HepG2 (cell line): Measurements from ENCODE around the gene ATP6V0E1. TPM values are rescaled to one million over a fixed set of nuclear protein-coding genes. Genes with fewer than 3 reads are reported as not detected.

Experiments
- ATAC-seq: fragments of 200-7000 bp; cut with Tn5 transposase; 3 replicates; pipeline ENCODE4 v1.9.1; 2020; ENCODE audit warnings: mild to moderate bottlenecking, moderate library complexity
- BruUV-seq: library from RNA; stranded (reverse); fragments of 400-500 nt; replicated peaks from 2 replicates; lab custom pipeline; 2021; lab: Mats Ljungman, UMichigan
- CTCF ChIA-PET: fragments of 300-600 bp; formaldehyde crosslinking; extraction: SDS; loops from one replicate; lab custom pipeline; 2021; ENCODE audit warnings: low total read pairs, inconsistent platforms, low intra/inter-chr PET ratio; lab: Yijun Ruan, JAX
- POLR2A ChIA-PET: fragments of 350-600 bp; sonication (Branson Sonifier 250); formaldehyde crosslinking; loops from one replicate; lab custom pipeline; 2020; ENCODE audit warnings: antibody characterized with exemption, inconsistent platforms; lab: Yijun Ruan, JAX
- DNase-seq: peaks from one replicate; pipeline ENCODE4 v3.0.0-alpha.2; 2015; ENCODE audit warnings: low spot score
- FAIRE-seq: peaks from 3 replicates; lab custom pipeline; 2011; peaks lifted over from hg19 to GRCh38; lab: Jason Lieb, UNC
- H2AFZ ChIP-seq: one replicate; pipeline ENCODE4 v1.6.1; 2011; ENCODE audit warnings: low read length, inconsistent platforms
- H3K27ac ChIP-seq: fragments of 300-600 bp; 3 replicates; pipeline ENCODE4 v1.8.0; 2011; ENCODE audit warnings: mixed run types, mild to moderate bottlenecking, mixed read lengths, low read length, inconsistent platforms; ENCODE audit not compliant: insufficient read depth; ENCODE audit errors: extremely low read length
- H3K27me3 ChIP-seq, 2 experiments: fragments of 200-600 bp in 1 of 2; 2 replicates in 1 of 2; 3 replicates in 1 of 2; pipeline versions ENCODE4 v1.6.0 to v1.8.0; 2011; ENCODE audit warnings: low read length in 2 of 2, mild to moderate bottlenecking in 2 of 2, moderate library complexity in 2 of 2, inconsistent platforms in 1 of 2; ENCODE audit not compliant: insufficient read depth in 2 of 2, control insufficient read depth in 1 of 2
- H3K36me3 ChIP-seq, 2 experiments: fragments of 200-600 bp in 1 of 2; replicated peaks in 1 of 2; 2 replicates in 1 of 2; 3 replicates in 1 of 2; pipeline versions ENCODE4 v1.5.1 to v1.8.0; 2011; ENCODE audit warnings: low read length in 2 of 2, inconsistent platforms in 1 of 2; ENCODE audit not compliant: insufficient read depth in 2 of 2, control insufficient read depth in 1 of 2
- H3K4me1 ChIP-seq: 2 replicates; pipeline ENCODE4 v1.5.1; 2012; ENCODE audit warnings: low read length, inconsistent platforms; ENCODE audit not compliant: insufficient read depth
- H3K4me2 ChIP-seq: 2 replicates; pipeline ENCODE4 v1.6.0; 2011; ENCODE audit warnings: low read depth, low read length, inconsistent platforms
- H3K4me3 ChIP-seq, 3 experiments: fragments of 200-600 bp in 1 of 3; sonication (generic), shearing (Covaris generic) in 1 of 3; replicated peaks in 1 of 3; 2 replicates each; pipeline ENCODE4 v1.5.1; 2011 to 2016; ENCODE audit warnings: low read length in 3 of 3, inconsistent platforms in 2 of 3, low read depth in 2 of 3, mild to moderate bottlenecking in 2 of 3, control low read depth in 1 of 3, mixed read lengths in 1 of 3; ENCODE audit not compliant: insufficient read depth in 1 of 3
- H3K79me2 ChIP-seq: one replicate; pipeline ENCODE4 v1.6.1; 2011; ENCODE audit warnings: low read length, inconsistent platforms; ENCODE audit not compliant: insufficient read depth
- H3K9ac ChIP-seq: 2 replicates; pipeline ENCODE4 v1.6.0; 2011; ENCODE audit warnings: mild to moderate bottlenecking, low read depth, low read length, inconsistent platforms; ENCODE audit not compliant: insufficient read depth
- H3K9me3 ChIP-seq: 2 replicates; pipeline ENCODE4 v1.5.1; 2012; ENCODE audit warnings: mild to moderate bottlenecking, low read length
- H4K20me1 ChIP-seq: 2 replicates; pipeline ENCODE4 v1.6.0; 2011; ENCODE audit warnings: inconsistent platforms, mild to moderate bottlenecking, low read length, moderate library complexity; ENCODE audit not compliant: insufficient read depth
- KDM1A ChIP-seq: IDR thresholded peaks from 2 replicates; pipeline ENCODE4 v1.6.1; 2016; ENCODE audit warnings: missing compliant biosample characterization
- KDM5B ChIP-seq: sonication (generic); formaldehyde crosslinking; IDR thresholded peaks from 2 replicates; pipeline ENCODE4 v1.4.0; 2020; ENCODE audit warnings: missing genetic modification reagents, mild to moderate bottlenecking, borderline replicate concordance
- MXD4 ChIP-seq: IDR thresholded peaks from 2 replicates; pipeline ENCODE4 v1.6.1; 2016; ENCODE audit warnings: mild to moderate bottlenecking, missing biosample characterization, missing genetic modification reagents
- ZFP62 ChIP-seq: sonication (generic); formaldehyde crosslinking; IDR thresholded peaks from 2 replicates; pipeline ENCODE4 v1.4.0; 2020; ENCODE audit warnings: missing genetic modification reagents
- WGBS: methylation state at CpG from one replicate; pipeline ENCODE4 v1.1.6; 2017; ENCODE audit warnings: low lambda C conversion rate; 5-methylcytosine and 5-hydroxymethylcytosine counted together
- in situ Hi-C: cut with HindIII; loops from 2 replicates; pipeline ENCODE4 v1.10.0; 2017; ENCODE audit warnings: low pct_unique_long_range_greater_than_20kb; ENCODE audit not compliant: extremely low pct_ligation_motif_present
- intact Hi-C: fragments of 100-400 bp; cut with micrococcal nuclease; formaldehyde crosslinking; loops from one replicate; pipeline ENCODE4 v1.10.0; 2022; ENCODE audit not compliant: unreplicated experiment
- polyA plus RNA-seq, 8 experiments: library from polyadenylated mRNA; depleted of rRNA in 3 of 8; stranded (reverse) in 7 of 8; unstranded in 1 of 8; fragments of >200 nt; fragmentation: Illumina TruSeq in 4 of 8; extraction: Trizol in 4 of 8; gene quantifications; 2 replicates each; pipeline versions ENCODE4 v1.2.1 to v1.2.3, GENCODE V29; 2011 to 2016; ENCODE audit warnings: low read depth in 4 of 8, missing spikeins in 1 of 8, mixed read lengths in 1 of 8; ENCODE audit not compliant: insufficient read depth in 1 of 8
- total RNA-seq, 5 experiments: library from RNA; depleted of rRNA; stranded (reverse); fragments of >200 nt; fragmentation: Illumina TruSeq; extraction: Trizol; gene quantifications; 2 replicates each; pipeline ENCODE4 v1.2.3, GENCODE V29; 2016; ENCODE audit warnings: low read depth in 1 of 5
- TF ChIP-seq, protein P1 (sequence below): sonication (generic); formaldehyde crosslinking; IDR thresholded peaks from 2 replicates; pipeline ENCODE4 v1.4.0; 2020; ENCODE audit warnings: missing genetic modification reagents, borderline replicate concordance
- TF ChIP-seq, protein P2 (sequence below), 2 experiments: sonication (generic) in 1 of 2; formaldehyde crosslinking in 1 of 2; IDR thresholded peaks; 2 replicates each; pipeline versions ENCODE4 v1.5.1 to v1.6.1; 2011 to 2020; ENCODE audit warnings: borderline replicate concordance in 1 of 2, low read depth in 1 of 2, low read length in 1 of 2, mild to moderate bottlenecking in 1 of 2, missing genetic modification reagents in 1 of 2, moderate library complexity in 1 of 2
- TF ChIP-seq, protein P3 (sequence below): sonication (generic); formaldehyde crosslinking; IDR thresholded peaks from 2 replicates; pipeline ENCODE4 v1.5.0; 2020; ENCODE audit warnings: mild to moderate bottlenecking, missing genetic modification reagents, borderline replicate concordance

ATP6V0E1 gene
- total and polyA plus RNA-seq, 2 of the 13 experiments (the other 11 are each of a cell fraction or from before 2014, with no cell fraction given): 143 to 215 TPM

DNA sequence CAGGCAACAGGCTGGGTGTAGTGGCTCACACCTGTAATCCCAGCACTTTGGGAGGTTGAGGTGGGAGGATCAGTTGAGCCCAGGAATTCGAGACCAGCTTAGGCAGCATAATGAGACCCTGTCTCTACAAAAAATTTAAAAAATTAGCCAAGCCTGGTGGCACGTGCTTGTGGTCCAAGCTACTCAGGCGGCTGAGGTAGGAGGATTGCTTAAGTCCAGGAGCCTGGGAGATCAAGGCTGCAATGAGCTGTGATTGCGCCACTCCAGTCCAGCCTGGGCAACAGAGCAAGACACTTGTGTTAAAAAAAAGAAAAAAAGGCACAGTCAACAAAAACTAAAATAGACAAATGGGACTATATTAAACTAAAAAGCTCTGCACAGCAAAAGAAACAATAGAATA, 29.3 kb downstream of the ATP6V0E1 start (continued):
- TF ChIP-seq, protein P1, sequence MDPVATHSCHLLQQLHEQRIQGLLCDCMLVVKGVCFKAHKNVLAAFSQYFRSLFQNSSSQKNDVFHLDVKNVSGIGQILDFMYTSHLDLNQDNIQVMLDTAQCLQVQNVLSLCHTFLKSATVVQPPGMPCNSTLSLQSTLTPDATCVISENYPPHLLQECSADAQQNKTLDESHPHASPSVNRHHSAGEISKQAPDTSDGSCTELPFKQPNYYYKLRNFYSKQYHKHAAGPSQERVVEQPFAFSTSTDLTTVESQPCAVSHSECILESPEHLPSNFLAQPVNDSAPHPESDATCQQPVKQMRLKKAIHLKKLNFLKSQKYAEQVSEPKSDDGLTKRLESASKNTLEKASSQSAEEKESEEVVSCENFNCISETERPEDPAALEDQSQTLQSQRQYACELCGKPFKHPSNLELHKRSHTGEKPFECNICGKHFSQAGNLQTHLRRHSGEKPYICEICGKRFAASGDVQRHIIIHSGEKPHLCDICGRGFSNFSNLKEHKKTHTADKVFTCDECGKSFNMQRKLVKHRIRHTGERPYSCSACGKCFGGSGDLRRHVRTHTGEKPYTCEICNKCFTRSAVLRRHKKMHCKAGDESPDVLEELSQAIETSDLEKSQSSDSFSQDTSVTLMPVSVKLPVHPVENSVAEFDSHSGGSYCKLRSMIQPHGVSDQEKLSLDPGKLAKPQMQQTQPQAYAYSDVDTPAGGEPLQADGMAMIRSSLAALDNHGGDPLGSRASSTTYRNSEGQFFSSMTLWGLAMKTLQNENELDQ (CRISPR knock-in tag): no peak
- TF ChIP-seq KDM5B: no peak
- TF ChIP-seq KDM1A (CRISPR knock-in tag): peak; percentile 88; the same call in 1 of the 2 replicates
- no peak for TF ChIP-seq ZFP62 (CRISPR knock-in tag)
- TF ChIP-seq, protein P2, sequence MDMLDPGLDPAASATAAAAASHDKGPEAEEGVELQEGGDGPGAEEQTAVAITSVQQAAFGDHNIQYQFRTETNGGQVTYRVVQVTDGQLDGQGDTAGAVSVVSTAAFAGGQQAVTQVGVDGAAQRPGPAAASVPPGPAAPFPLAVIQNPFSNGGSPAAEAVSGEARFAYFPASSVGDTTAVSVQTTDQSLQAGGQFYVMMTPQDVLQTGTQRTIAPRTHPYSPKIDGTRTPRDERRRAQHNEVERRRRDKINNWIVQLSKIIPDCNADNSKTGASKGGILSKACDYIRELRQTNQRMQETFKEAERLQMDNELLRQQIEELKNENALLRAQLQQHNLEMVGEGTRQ (IDR thresholded peaks at IDR 0.05; ENCODE audit: low read depth, low read length): no peak
- TF ChIP-seq, protein P2 (CRISPR knock-in tag; IDR thresholded peaks at IDR 0.05; ENCODE audit: borderline replicate concordance): no peak
- no peak for TF ChIP-seq MXD4

DNA sequence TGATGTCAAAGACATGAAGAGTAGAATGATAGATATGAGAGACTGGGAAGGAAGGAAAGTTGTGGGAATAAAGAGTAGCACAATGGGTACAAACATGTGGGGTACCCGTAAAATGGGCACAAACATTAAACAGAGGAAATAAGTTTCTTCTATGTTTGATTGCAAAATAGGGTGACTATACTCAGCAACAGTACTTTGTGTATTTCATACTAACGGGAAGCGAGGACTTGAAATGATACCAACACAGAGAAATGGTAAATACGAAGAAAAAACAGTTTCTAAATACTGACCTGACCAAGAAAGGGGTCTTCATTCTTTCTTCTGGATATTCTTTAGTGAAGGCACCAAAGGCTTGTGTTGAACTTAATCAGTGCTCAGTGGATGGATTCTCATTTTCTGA, 31.1 kb downstream of the ATP6V0E1 start:
- intact Hi-C loops (loop anchor here (5.0 kb wide), 1 partner anchor 32 kb away; the partner anchor contains the start of gene ATP6V0E1), in situ Hi-C loops (loop anchor here (5.0 kb wide), 1 partner anchor 43 kb away; the partner anchor contains the start of gene CREBRF)
- BruUV-seq: no TSS peak
- H4K20me1 ChIP-seq: no peaks in the 10 kb centered on the region
- POLR2A ChIA-PET: interaction anchor here (0.8 to 2.3 kb wide), 2 partner anchors 31 to 43 kb away, joined by 6 to 8 read pairs; partner anchors contain the start of gene ATP6V0E1
- H3K36me3 ChIP-seq: no peaks in the 10 kb centered on the region
- no peak for DNase-seq
- FAIRE-seq: no peak
- ATAC-seq: no peak
- H3K9ac ChIP-seq: no peak overlapping the region
- CTCF ChIA-PET: no interaction called here
- H3K27me3 ChIP-seq: no peaks in the 10 kb centered on the region
- 92% methylated on average over 4 of the region's 4 CpGs for WGBS
- H3K4me1 ChIP-seq: peaks cover 75% of the 10 kb centered on the region
- H3K79me2 ChIP-seq: peaks cover 41% of the 10 kb centered on the region
- H3K4me3 ChIP-seq: no peak overlapping the region
- H3K9me3 ChIP-seq: no peaks in the 10 kb centered on the region
- H3K4me2 ChIP-seq: peak overlapping the region; percentile 75; the same call in 1 of the 2 replicates
- H2AFZ ChIP-seq: no peak overlapping the region
- H3K27ac ChIP-seq: peak overlapping the region; percentile 71
- TF ChIP-seq, protein P3, sequence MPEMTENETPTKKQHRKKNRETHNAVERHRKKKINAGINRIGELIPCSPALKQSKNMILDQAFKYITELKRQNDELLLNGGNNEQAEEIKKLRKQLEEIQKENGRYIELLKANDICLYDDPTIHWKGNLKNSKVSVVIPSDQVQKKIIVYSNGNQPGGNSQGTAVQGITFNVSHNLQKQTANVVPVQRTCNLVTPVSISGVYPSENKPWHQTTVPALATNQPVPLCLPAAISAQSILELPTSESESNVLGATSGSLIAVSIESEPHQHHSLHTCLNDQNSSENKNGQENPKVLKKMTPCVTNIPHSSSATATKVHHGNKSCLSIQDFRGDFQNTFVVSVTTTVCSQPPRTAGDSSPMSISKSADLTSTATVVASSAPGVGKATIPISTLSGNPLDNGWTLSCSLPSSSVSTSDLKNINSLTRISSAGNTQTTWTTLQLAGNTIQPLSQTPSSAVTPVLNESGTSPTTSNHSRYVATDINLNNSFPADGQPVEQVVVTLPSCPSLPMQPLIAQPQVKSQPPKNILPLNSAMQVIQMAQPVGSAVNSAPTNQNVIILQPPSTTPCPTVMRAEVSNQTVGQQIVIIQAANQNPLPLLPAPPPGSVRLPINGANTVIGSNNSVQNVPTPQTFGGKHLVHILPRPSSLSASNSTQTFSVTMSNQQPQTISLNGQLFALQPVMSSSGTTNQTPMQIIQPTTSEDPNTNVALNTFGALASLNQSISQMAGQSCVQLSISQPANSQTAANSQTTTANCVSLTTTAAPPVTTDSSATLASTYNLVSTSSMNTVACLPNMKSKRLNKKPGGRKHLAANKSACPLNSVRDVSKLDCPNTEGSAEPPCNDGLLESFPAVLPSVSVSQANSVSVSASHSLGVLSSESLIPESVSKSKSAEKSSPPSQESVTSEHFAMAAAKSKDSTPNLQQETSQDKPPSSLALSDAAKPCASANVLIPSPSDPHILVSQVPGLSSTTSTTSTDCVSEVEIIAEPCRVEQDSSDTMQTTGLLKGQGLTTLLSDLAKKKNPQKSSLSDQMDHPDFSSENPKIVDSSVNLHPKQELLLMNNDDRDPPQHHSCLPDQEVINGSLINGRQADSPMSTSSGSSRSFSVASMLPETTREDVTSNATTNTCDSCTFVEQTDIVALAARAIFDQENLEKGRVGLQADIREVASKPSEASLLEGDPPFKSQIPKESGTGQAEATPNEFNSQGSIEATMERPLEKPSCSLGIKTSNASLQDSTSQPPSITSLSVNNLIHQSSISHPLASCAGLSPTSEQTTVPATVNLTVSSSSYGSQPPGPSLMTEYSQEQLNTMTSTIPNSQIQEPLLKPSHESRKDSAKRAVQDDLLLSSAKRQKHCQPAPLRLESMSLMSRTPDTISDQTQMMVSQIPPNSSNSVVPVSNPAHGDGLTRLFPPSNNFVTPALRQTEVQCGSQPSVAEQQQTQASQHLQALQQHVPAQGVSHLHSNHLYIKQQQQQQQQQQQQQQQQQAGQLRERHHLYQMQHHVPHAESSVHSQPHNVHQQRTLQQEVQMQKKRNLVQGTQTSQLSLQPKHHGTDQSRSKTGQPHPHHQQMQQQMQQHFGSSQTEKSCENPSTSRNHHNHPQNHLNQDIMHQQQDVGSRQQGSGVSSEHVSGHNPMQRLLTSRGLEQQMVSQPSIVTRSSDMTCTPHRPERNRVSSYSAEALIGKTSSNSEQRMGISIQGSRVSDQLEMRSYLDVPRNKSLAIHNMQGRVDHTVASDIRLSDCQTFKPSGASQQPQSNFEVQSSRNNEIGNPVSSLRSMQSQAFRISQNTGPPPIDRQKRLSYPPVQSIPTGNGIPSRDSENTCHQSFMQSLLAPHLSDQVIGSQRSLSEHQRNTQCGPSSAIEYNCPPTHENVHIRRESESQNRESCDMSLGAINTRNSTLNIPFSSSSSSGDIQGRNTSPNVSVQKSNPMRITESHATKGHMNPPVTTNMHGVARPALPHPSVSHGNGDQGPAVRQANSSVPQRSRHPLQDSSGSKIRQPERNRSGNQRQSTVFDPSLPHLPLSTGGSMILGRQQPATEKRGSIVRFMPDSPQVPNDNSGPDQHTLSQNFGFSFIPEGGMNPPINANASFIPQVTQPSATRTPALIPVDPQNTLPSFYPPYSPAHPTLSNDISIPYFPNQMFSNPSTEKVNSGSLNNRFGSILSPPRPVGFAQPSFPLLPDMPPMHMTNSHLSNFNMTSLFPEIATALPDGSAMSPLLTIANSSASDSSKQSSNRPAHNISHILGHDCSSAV: no peak
